ENCODE results near the gene NT5E. TPM values are rescaled to one million over a fixed set of nuclear protein-coding genes. Genes with fewer than 3 reads are reported as not detected.

The NT5E gene
- polyA plus RNA-seq, 1 of the 3 experiments (the other 2 are of a cell fraction) = 443 TPM

- H3K79me2 ChIP-seq (ENCODE audit: insufficient read depth) = peaks cover 100% of the 10 kb centered on the region
- peaks cover 20% of the 10 kb centered on the region; the same call in 1 of the 2 replicates for H4K20me1 ChIP-seq (ENCODE audit: insufficient read depth)
- ChIA-PET POLR2A (no interaction called here), CTCF (interaction anchor here (0.8 to 4.2 kb wide), 4 partner anchors 31 to 129 kb away, joined by 3 to 11 read pairs (median 3); no protein-coding TSS in a partner anchor)
- DNase-seq = no peak
- peak overlapping the region; percentile 99 for H3K9ac ChIP-seq
- no peak; the same call in 1 of the 2 replicates for TF ChIP-seq POLR2AphosphoS5 (IDR thresholded peaks at IDR 0.05; ENCODE audit: low read depth, low read length)
- TF ChIP-seq TAF1 (IDR thresholded peaks at IDR 0.05; ENCODE audit: borderline replicate concordance, low read depth, low read length) = no peak
- no peak for TF ChIP-seq YY1 (IDR thresholded peaks at IDR 0.05; ENCODE audit: low read depth)
- no peak for TF ChIP-seq IRF3 (IDR thresholded peaks at IDR 0.05; ENCODE audit: low read depth, low read length)
- TF ChIP-seq ELF1 (IDR thresholded peaks at IDR 0.05) = no peak
- no peak for TF ChIP-seq REST (IDR thresholded peaks at IDR 0.05; ENCODE audit: low read depth, low read length)
- TF ChIP-seq JUND (IDR thresholded peaks at IDR 0.05) = no peak
- no peak for TF ChIP-seq MEF2A (IDR thresholded peaks at IDR 0.05; ENCODE audit: borderline replicate concordance, low read depth)
- no peak for TF ChIP-seq MAX (IDR thresholded peaks at IDR 0.05; ENCODE audit: low read depth)
- no peak for TF ChIP-seq RCOR1 (IDR thresholded peaks at IDR 0.05; ENCODE audit: low read length)
- TF ChIP-seq CHD2 (IDR thresholded peaks at IDR 0.05; ENCODE audit: low read length, partially characterized antibody) = no peak
- TF ChIP-seq SMC3 (IDR thresholded peaks at IDR 0.05; ENCODE audit: low read depth, low read length) = no peak
- TF ChIP-seq MXI1 (IDR thresholded peaks at IDR 0.05; ENCODE audit: low read depth, low read length) = no peak
- H3K9me3 ChIP-seq = no peaks in the 10 kb centered on the region
- no peak overlapping the region for H2AFZ ChIP-seq (ENCODE audit: low read depth)
- H3K4me1 ChIP-seq (ENCODE audit: control insufficient read depth in 1 of 2, insufficient read depth in 2 of 2, low read depth in 1 of 2, low read length in 1 of 2) = peaks cover 10 to 13% of the 10 kb centered on the region in 2 experiments; a peak in 3 of 4 replicates
- H3F3A ChIP-seq (replicated peaks; ENCODE audit: insufficient read depth) = peaks cover 48% of the 10 kb centered on the region
- H3K36me3 ChIP-seq (replicated peaks in 1 of 2; ENCODE audit: control insufficient read depth in 1 of 2, insufficient read depth in 2 of 2, low read length in 1 of 2) = peaks cover 16 to 44% of the 10 kb centered on the region in 2 experiments
- H3K4me3 ChIP-seq (ENCODE audit: low read depth in 2 of 2, low read length in 1 of 2) = peak overlapping the region; percentile 81 to 87; a peak in 3 of 4 replicates
- no peaks in the 10 kb centered on the region for H3K9me2 ChIP-seq
- no peaks in the 10 kb centered on the region for H3K27me3 ChIP-seq (ENCODE audit: insufficient read depth)
- 6% methylated on average over 4 of the region's 4 CpGs for WGBS (ENCODE audit: low lambda C conversion rate)
- H3K4me2 ChIP-seq = peak overlapping the region; percentile 92
- peak overlapping the region; percentile 80 to 100 for H3K27ac ChIP-seq (ENCODE audit: low read depth in 2 of 2, low read length in 1 of 2)
Observed at GRCh38 chr6:85451565-85452306, 1.9 kb downstream of the NT5E start.
